AG09309 (cell line): ENCODE results near the gene MPDZ.

Experiments used
- DNase-seq: peaks from one replicate; pipeline ENCODE4 v3.0.0-alpha.2; 2010; ENCODE audit warnings: low read depth
- H3K4me3 ChIP-seq: 2 replicates; pipeline ENCODE4 v1.5.1; 2011; ENCODE audit warnings: mild to moderate bottlenecking, low read depth, low read length, moderate library complexity; ENCODE audit not compliant: control insufficient read depth
- CTCF ChIP-seq: IDR thresholded peaks from 2 replicates; pipeline ENCODE4 v1.5.1; 2011; ENCODE audit warnings: mild to moderate bottlenecking, low read depth, low read length, inconsistent platforms; ENCODE audit not compliant: insufficient read depth, control insufficient read depth; ENCODE audit errors: missing control alignments

Gene MPDZ

GRCh38 chr9:13173553-13173952, 105.9 kb downstream of the MPDZ start:
- TF ChIP-seq CTCF = no peak
- no peak overlapping the region for H3K4me3 ChIP-seq
- DNase-seq = no peak

GRCh38 chr9:13171261-13171660, 108.2 kb downstream of the MPDZ start:
- TF ChIP-seq CTCF = no peak
- no peak overlapping the region for H3K4me3 ChIP-seq
- no peak for DNase-seq

- no peak for TF ChIP-seq CTCF
- H3K4me3 ChIP-seq = no peak overlapping the region
- no peak for DNase-seq
These were observed 112.5 kb downstream of the MPDZ start for GRCh38 chr9:13166996-13167395.

- TF ChIP-seq CTCF = no peak
- H3K4me3 ChIP-seq = no peak overlapping the region
- DNase-seq = no peak
These were observed 113.5 kb downstream of the MPDZ start for GRCh38 chr9:13165956-13166355.

- no peak for DNase-seq
- TF ChIP-seq CTCF = no peak
- no peak overlapping the region for H3K4me3 ChIP-seq
These were observed 114.1 kb downstream of the MPDZ start for GRCh38 chr9:13165236-13165945.

GRCh38 chr9:13163946-13164345, 115.5 kb downstream of the MPDZ start:
- no peak overlapping the region for H3K4me3 ChIP-seq
- no peak for TF ChIP-seq CTCF
- no peak for DNase-seq

GRCh38 chr9:13163287-13163686, 116.2 kb downstream of the MPDZ start:
- TF ChIP-seq CTCF = no peak
- no peak overlapping the region for H3K4me3 ChIP-seq
- no peak for DNase-seq
